SJCRH30 (cell line): ENCODE results near the gene PTGIS. TPM values are rescaled to one million over a fixed set of nuclear protein-coding genes. Genes with fewer than 3 reads are reported as not detected.

Experiments
- DNase-seq, 2 experiments: peaks; one replicate each; pipeline ENCODE4 v3.0.0-alpha.2; 2015 to 2020
- H3K27ac ChIP-seq: fragments of 250-450 bp; sonication (Bioruptor Pico); 2 replicates; pipeline ENCODE4 v1.5.1; 2020; ENCODE audit warnings: mild to moderate bottlenecking, moderate library complexity
- H3K27me3 ChIP-seq: fragments of 250-450 bp; sonication (Bioruptor Pico); 2 replicates; pipeline ENCODE4 v1.5.1; 2020; ENCODE audit warnings: mild to moderate bottlenecking, moderate library complexity
- H3K36me3 ChIP-seq: fragments of 250-450 bp; sonication (Bioruptor Pico); 2 replicates; pipeline ENCODE4 v1.5.1; 2020; ENCODE audit warnings: mild to moderate bottlenecking, moderate library complexity
- H3K4me1 ChIP-seq: fragments of 250-450 bp; sonication (Bioruptor Pico); 2 replicates; pipeline ENCODE4 v1.5.1; 2020; ENCODE audit warnings: mild to moderate bottlenecking, moderate library complexity
- H3K4me3 ChIP-seq: fragments of 250-450 bp; sonication (Bioruptor Pico); 2 replicates; pipeline ENCODE4 v1.5.1; 2020; ENCODE audit warnings: mild to moderate bottlenecking, moderate library complexity
- H3K9me3 ChIP-seq: fragments of 250-450 bp; sonication (Bioruptor Pico); replicated peaks from 2 replicates; pipeline ENCODE4 v1.5.1; 2020; ENCODE audit warnings: mild to moderate bottlenecking, moderate library complexity
- total RNA-seq: library from RNA; depleted of rRNA; stranded (reverse); fragments of >200 nt; shearing (Covaris generic); gene quantifications from 2 replicates; pipeline ENCODE4 v1.2.3, GENCODE V29; 2014

Gene PTGIS
- total RNA-seq, 1 experiment from 2014 or later: 0.28 TPM

GRCh38 chr20:49589747-49590146 is 21.8 kb upstream of the PTGIS start:
- Histone ChIP-seq H3K36me3 (no peaks in the 10 kb centered on the region), H3K27ac (no peak overlapping the region), H3K27me3 (no peaks in the 10 kb centered on the region), H3K9me3 (no peaks in the 10 kb centered on the region), H3K4me1 (peaks cover 46% of the 10 kb centered on the region), H3K4me3 (no peak overlapping the region)
- no peak for DNase-seq

GRCh38 chr20:49587111-49587570 is 19.2 kb upstream of the PTGIS start:
- Histone ChIP-seq H3K27ac (no peak overlapping the region), H3K27me3 (no peaks in the 10 kb centered on the region), H3K36me3 (no peaks in the 10 kb centered on the region), H3K4me1 (peaks cover 55% of the 10 kb centered on the region), H3K4me3 (no peak overlapping the region), H3K9me3 (peaks cover 5% of the 10 kb centered on the region)
- no peak for DNase-seq

- no peaks in the 10 kb centered on the region for H3K36me3 ChIP-seq
- no peak overlapping the region; the same call in 1 of the 2 replicates for H3K27ac ChIP-seq
- H3K27me3 ChIP-seq: no peaks in the 10 kb centered on the region
- H3K4me3 ChIP-seq: no peak overlapping the region
- peaks cover 52% of the 10 kb centered on the region for H3K4me1 ChIP-seq
- no peak for DNase-seq
- peaks cover 5% of the 10 kb centered on the region for H3K9me3 ChIP-seq
Observed at GRCh38 chr20:49585585-49586245, 17.8 kb upstream of the PTGIS start.

- no peak for DNase-seq
- Histone ChIP-seq H3K9me3 (peaks cover 5% of the 10 kb centered on the region), H3K27me3 (no peaks in the 10 kb centered on the region), H3K27ac (peak overlapping the region; percentile 86), H3K36me3 (no peaks in the 10 kb centered on the region), H3K4me3 (no peak overlapping the region), H3K4me1 (peaks cover 53% of the 10 kb centered on the region)
Observed at GRCh38 chr20:49584418-49585382, 16.8 kb upstream of the PTGIS start.

GRCh38 chr20:49583669-49584417 is 15.9 kb upstream of the PTGIS start:
- peaks cover 62% of the 10 kb centered on the region for H3K4me1 ChIP-seq
- peaks cover 5% of the 10 kb centered on the region for H3K9me3 ChIP-seq
- H3K36me3 ChIP-seq: no peaks in the 10 kb centered on the region
- no peaks in the 10 kb centered on the region for H3K27me3 ChIP-seq
- peak; percentile 97 to 98 for DNase-seq
- H3K4me3 ChIP-seq: no peak overlapping the region
- H3K27ac ChIP-seq: peak overlapping the region; percentile 86

GRCh38 chr20:49583343-49583668 is 15.4 kb upstream of the PTGIS start:
- H3K4me1 ChIP-seq: peaks cover 63% of the 10 kb centered on the region
- H3K27me3 ChIP-seq: no peaks in the 10 kb centered on the region
- H3K9me3 ChIP-seq: peaks cover 5% of the 10 kb centered on the region
- H3K27ac ChIP-seq: peak overlapping the region; percentile 86
- DNase-seq: no peak
- H3K36me3 ChIP-seq: no peaks in the 10 kb centered on the region
- no peak overlapping the region for H3K4me3 ChIP-seq

- no peaks in the 10 kb centered on the region for H3K36me3 ChIP-seq
- H3K4me1 ChIP-seq: peaks cover 63% of the 10 kb centered on the region
- H3K4me3 ChIP-seq: no peak overlapping the region
- peaks cover 5% of the 10 kb centered on the region for H3K9me3 ChIP-seq
- no peaks in the 10 kb centered on the region for H3K27me3 ChIP-seq
- H3K27ac ChIP-seq: peak overlapping the region; percentile 86
- DNase-seq: no peak
Observed at GRCh38 chr20:49582413-49583334, 14.7 kb upstream of the PTGIS start.

- Histone ChIP-seq H3K36me3 (no peaks in the 10 kb centered on the region), H3K4me1 (peaks cover 64% of the 10 kb centered on the region), H3K27ac (peak overlapping the region; percentile 100), H3K27me3 (no peaks in the 10 kb centered on the region), H3K9me3 (peaks cover 8% of the 10 kb centered on the region), H3K4me3 (no peak overlapping the region)
- no peak for DNase-seq
Observed at GRCh38 chr20:49581482-49581881, 13.5 kb upstream of the PTGIS start.

- H3K36me3 ChIP-seq: no peaks in the 10 kb centered on the region
- H3K4me3 ChIP-seq: peak overlapping the region; percentile 23; the same call in 1 of the 2 replicates
- no peak for DNase-seq
- peaks cover 67% of the 10 kb centered on the region for H3K4me1 ChIP-seq
- H3K9me3 ChIP-seq: peaks cover 11% of the 10 kb centered on the region
- no peaks in the 10 kb centered on the region for H3K27me3 ChIP-seq
- H3K27ac ChIP-seq: peak overlapping the region; percentile 100
Observed at GRCh38 chr20:49580813-49581174, 12.9 kb upstream of the PTGIS start.

- Histone ChIP-seq H3K27ac (peak overlapping the region; percentile 100), H3K9me3 (peaks cover 11% of the 10 kb centered on the region), H3K4me1 (peaks cover 67% of the 10 kb centered on the region), H3K4me3 (peak overlapping the region; percentile 23), H3K27me3 (no peaks in the 10 kb centered on the region), H3K36me3 (no peaks in the 10 kb centered on the region)
- DNase-seq: peak; percentile 99 to 100
Observed at GRCh38 chr20:49579874-49580812, 12.2 kb upstream of the PTGIS start.

GRCh38 chr20:49579195-49579594 is 11.3 kb upstream of the PTGIS start:
- H3K4me1 ChIP-seq: peaks cover 60% of the 10 kb centered on the region

GRCh38 chr20:49578436-49578835 is 10.5 kb upstream of the PTGIS start:
- Histone ChIP-seq H3K36me3 (no peaks in the 10 kb centered on the region), H3K4me3 (no peak overlapping the region), H3K4me1 (peaks cover 58% of the 10 kb centered on the region), H3K27me3 (no peaks in the 10 kb centered on the region), H3K9me3 (peaks cover 11% of the 10 kb centered on the region), H3K27ac (peak overlapping the region; percentile 100)
- DNase-seq: no peak

More at GRCh38 chr20:49579195-49579594, 11.3 kb upstream of the PTGIS start:
- peak overlapping the region; percentile 100 for H3K27ac ChIP-seq
- no peaks in the 10 kb centered on the region for H3K27me3 ChIP-seq
- DNase-seq: peak in 1 of 2 experiments; percentile 62
- no peak overlapping the region for H3K4me3 ChIP-seq
- peaks cover 11% of the 10 kb centered on the region for H3K9me3 ChIP-seq
- H3K36me3 ChIP-seq: no peaks in the 10 kb centered on the region

- Histone ChIP-seq H3K27ac (peak overlapping the region; percentile 84), H3K4me1 (peaks cover 64% of the 10 kb centered on the region)
- peak; percentile 96 to 98 for DNase-seq
Observed at GRCh38 chr20:49575551-49576060, 7.7 kb upstream of the PTGIS start.

More at GRCh38 chr20:49575551-49576060, 7.7 kb upstream of the PTGIS start:
- Histone ChIP-seq H3K36me3 (no peaks in the 10 kb centered on the region), H3K9me3 (peaks cover 5% of the 10 kb centered on the region; the same call in 1 of the 2 replicates), H3K27me3 (no peaks in the 10 kb centered on the region), H3K4me3 (no peak overlapping the region)
